MM.1S (cell line): ENCODE results near the gene FLYWCH2.
"Not testable (repeated sequence)": the region's sequence is repeated elsewhere in the genome, so short reads cannot be mapped to it uniquely, and the experiment has no call there.

ENCODE experiments used
- DNase-seq: peaks from one replicate; pipeline ENCODE4 v3.0.0-alpha.2; 2015
- H2AFZ ChIP-seq: fragments of 300-600 bp; sonication (generic); 2 replicates; pipeline ENCODE4 v1.6.0; 2016; ENCODE audit warnings: antibody characterized with exemption, low read length
- H3F3A ChIP-seq: fragments of 300-600 bp; sonication (generic); 2 replicates; pipeline ENCODE4 v1.6.1; 2016; ENCODE audit warnings: mild to moderate bottlenecking, antibody characterized with exemption, low read length, moderate library complexity, mixed read lengths; ENCODE audit not compliant: insufficient read depth
- H3K27ac ChIP-seq: fragments of 300-600 bp; sonication (generic); 2 replicates; pipeline ENCODE4 v1.5.1; 2016; ENCODE audit warnings: mild to moderate bottlenecking, low read length
- H3K27me3 ChIP-seq: fragments of 300-600 bp; sonication (generic); replicated peaks from 2 replicates; pipeline ENCODE4 v1.6.0; 2016; ENCODE audit warnings: low read length; ENCODE audit not compliant: insufficient read depth
- H3K36me3 ChIP-seq: fragments of 300-600 bp; sonication (generic); replicated peaks from 2 replicates; pipeline ENCODE4 v1.6.1; 2016; ENCODE audit warnings: mild to moderate bottlenecking, low read length, mixed read lengths; ENCODE audit not compliant: insufficient read depth
- H3K4me1 ChIP-seq: fragments of 300-600 bp; sonication (generic); 2 replicates; pipeline ENCODE4 v1.6.1; 2016; ENCODE audit warnings: low read length, mixed read lengths
- H3K4me2 ChIP-seq: fragments of 300-600 bp; sonication (generic); 2 replicates; pipeline ENCODE4 v1.6.0; 2016; ENCODE audit warnings: low read depth, low read length
- H3K4me3 ChIP-seq: fragments of 300-600 bp; sonication (generic); 2 replicates; pipeline ENCODE4 v1.5.1; 2016; ENCODE audit warnings: low read length, mixed read lengths
- H3K79me2 ChIP-seq: fragments of 300-600 bp; sonication (generic); 2 replicates; pipeline ENCODE4 v1.6.1; 2016; ENCODE audit warnings: mixed run types, low read length, mixed read lengths
- H3K9ac ChIP-seq: fragments of 300-600 bp; sonication (generic); 2 replicates; pipeline ENCODE4 v1.6.1; 2016; ENCODE audit warnings: low read length, mixed read lengths
- H3K9me2 ChIP-seq: fragments of 300-600 bp; sonication (generic); replicated peaks from 2 replicates; pipeline ENCODE4 v1.6.1; 2016; ENCODE audit warnings: mild to moderate bottlenecking, low read length, mixed read lengths; ENCODE audit not compliant: insufficient read depth
- H3K9me3 ChIP-seq: fragments of 300-600 bp; sonication (generic); replicated peaks from 2 replicates; pipeline ENCODE4 v1.6.1; 2016; ENCODE audit warnings: mild to moderate bottlenecking, low read length, mixed read lengths; ENCODE audit not compliant: insufficient read depth
- H4K20me1 ChIP-seq: fragments of 300-600 bp; sonication (generic); 2 replicates; pipeline ENCODE4 v1.6.1; 2016; ENCODE audit warnings: mild to moderate bottlenecking, low read length, moderate library complexity, mixed read lengths; ENCODE audit not compliant: insufficient read depth
- EZH2 ChIP-seq: fragments of 300-600 bp; sonication (generic); optimal IDR thresholded peaks from 2 replicates; pipeline ENCODE3; 2017; ENCODE audit warnings: low read depth, mild to moderate bottlenecking, antibody characterized with exemption, low read length, mixed read lengths
- EZH2phosphoT487 ChIP-seq: fragments of 300-600 bp; sonication (generic); IDR thresholded peaks from 2 replicates; pipeline ENCODE4 v1.6.1; 2018; ENCODE audit warnings: antibody characterized with exemption, low read length
- TF ChIP-seq, protein P1 (sequence below): fragments of 300-600 bp; sonication (generic); IDR thresholded peaks from 2 replicates; pipeline ENCODE4 v1.5.1; 2016; ENCODE audit warnings: antibody characterized with exemption, low read length, mixed read lengths

FLYWCH2 gene

DNA sequence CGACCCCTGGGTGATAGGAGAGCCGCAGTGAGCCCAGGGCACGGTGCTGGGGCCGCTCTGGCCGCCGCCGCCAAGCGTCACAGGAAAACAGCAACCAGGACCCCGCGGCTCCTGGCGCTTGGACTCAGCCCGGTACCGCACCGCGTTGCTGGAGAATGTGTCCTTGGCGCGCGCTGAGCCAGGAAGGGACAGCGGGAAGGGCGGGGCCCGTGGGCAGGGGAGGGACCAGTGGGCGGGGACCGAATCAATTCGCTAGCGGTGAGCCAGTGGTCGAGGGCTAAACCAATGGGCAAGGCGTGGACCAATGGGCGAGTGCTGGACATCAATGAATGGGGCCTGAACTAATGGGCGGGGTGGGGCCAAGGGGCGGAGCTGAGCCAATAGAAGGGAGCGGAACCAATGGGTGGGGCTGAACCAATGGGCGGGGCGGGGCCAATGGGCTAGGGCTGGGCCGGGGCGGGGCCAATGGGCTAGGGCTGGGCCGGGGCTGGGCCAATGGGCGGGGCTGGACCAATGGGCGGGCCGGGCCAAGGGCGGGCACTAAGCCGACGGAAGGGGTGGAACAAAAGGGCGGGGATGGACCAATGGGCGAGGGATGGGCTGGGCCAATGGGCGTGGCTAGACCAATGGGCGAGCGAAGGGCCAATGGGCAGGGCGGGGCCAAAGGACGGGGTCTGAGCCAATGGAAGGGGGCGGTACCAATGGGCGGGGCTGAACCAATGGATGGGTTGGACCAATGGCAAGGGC lies 22.4 kb downstream of the FLYWCH2 start:
- no peaks in the 10 kb centered on the region for H3K9me2 ChIP-seq
- peak overlapping the region; percentile 97 for H2AFZ ChIP-seq
- H3K27ac ChIP-seq = peak overlapping the region; percentile 52; the same call in 1 of the 2 replicates
- TF ChIP-seq EZH2phosphoT487 = no peak
- TF ChIP-seq, protein P1, sequence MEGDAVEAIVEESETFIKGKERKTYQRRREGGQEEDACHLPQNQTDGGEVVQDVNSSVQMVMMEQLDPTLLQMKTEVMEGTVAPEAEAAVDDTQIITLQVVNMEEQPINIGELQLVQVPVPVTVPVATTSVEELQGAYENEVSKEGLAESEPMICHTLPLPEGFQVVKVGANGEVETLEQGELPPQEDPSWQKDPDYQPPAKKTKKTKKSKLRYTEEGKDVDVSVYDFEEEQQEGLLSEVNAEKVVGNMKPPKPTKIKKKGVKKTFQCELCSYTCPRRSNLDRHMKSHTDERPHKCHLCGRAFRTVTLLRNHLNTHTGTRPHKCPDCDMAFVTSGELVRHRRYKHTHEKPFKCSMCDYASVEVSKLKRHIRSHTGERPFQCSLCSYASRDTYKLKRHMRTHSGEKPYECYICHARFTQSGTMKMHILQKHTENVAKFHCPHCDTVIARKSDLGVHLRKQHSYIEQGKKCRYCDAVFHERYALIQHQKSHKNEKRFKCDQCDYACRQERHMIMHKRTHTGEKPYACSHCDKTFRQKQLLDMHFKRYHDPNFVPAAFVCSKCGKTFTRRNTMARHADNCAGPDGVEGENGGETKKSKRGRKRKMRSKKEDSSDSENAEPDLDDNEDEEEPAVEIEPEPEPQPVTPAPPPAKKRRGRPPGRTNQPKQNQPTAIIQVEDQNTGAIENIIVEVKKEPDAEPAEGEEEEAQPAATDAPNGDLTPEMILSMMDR = no peak
- no peak for TF ChIP-seq EZH2
- DNase-seq = peak; percentile 98
- H3K79me2 ChIP-seq = no peaks in the 10 kb centered on the region
- peak overlapping the region; percentile 77 for H3K9ac ChIP-seq
- H3K9me3 ChIP-seq = no peaks in the 10 kb centered on the region
- no peaks in the 10 kb centered on the region for H3F3A ChIP-seq
- H3K4me1 ChIP-seq = peaks cover 10% of the 10 kb centered on the region
- no peaks in the 10 kb centered on the region for H3K36me3 ChIP-seq
- H3K4me3 ChIP-seq = peak overlapping the region; percentile 96
- H3K4me2 ChIP-seq = peak overlapping the region; percentile 100
- no peaks in the 10 kb centered on the region for H4K20me1 ChIP-seq
- peaks cover 17% of the 10 kb centered on the region for H3K27me3 ChIP-seq

DNA sequence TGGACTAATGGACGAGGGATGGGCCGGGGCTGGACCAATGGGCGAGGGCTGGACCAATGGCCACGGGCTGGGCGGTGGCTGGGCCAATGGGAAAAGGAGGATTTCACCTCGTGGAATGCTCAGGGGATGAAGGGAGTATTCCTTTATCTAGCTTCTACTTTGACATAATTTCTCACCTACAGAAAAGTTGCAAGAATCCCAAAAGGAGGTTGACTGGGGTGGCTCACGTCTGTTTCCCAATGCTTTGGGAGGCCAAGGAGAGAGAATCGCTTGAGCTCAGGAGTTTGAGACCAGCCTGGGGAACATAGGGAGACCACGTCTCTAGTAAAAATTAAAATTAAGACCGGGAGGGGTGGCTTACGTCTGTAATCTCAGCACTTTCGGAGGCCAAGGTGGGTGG lies 23.0 kb downstream of the FLYWCH2 start:
- TF ChIP-seq EZH2phosphoT487 (no peak), EZH2 (no peak)
- TF ChIP-seq, protein P1 = no peak
- H2AFZ ChIP-seq = peak overlapping the region; percentile 29

DNA sequence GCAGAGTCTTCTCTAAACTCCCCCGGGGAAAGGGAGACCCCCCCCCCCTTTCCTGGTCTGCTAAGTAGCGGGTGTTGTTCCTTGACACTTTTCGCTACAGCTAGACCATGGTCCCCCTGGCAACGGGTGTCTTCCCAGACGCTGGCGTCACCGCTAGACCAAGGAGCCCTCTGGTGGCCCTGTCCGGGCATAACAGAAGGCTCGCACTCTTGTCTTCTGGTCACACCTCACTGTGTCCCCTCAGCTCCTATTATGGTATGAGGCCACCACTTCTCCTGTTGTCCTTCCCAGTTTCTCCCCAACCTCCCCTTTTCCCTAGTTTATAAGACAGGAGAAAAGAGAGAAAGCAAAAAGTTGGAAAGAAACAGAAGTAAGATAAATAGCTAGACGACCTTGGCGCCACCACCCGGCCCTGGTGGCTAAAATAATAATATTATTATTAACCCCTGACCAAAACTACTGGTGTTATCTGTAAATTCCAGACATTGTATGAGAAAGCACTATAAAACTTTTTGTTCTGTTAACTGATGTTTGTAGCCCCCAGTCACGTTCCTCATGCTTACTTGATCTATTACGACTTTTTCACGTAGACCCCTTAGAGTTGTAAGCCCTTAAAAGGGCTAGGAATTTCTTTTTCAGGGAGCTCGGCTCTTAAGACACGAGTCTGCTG lies 24.2 kb downstream of the FLYWCH2 start:
- not testable (repeated sequence) for H3K36me3 ChIP-seq, H3K79me2 ChIP-seq, H3K27ac ChIP-seq, H4K20me1 ChIP-seq, H3K9ac ChIP-seq, H3K4me3 ChIP-seq, H3K9me2 ChIP-seq, H2AFZ ChIP-seq, H3K9me3 ChIP-seq, H3K4me2 ChIP-seq, H3F3A ChIP-seq
- Histone ChIP-seq H3K27me3 (peaks cover 23% of the 10 kb centered on the region), H3K4me1 (peaks cover 14% of the 10 kb centered on the region)
- TF ChIP-seq, protein P1 = peak; percentile 43
- DNase-seq = peak; percentile 37

More for the DNA sequence above, 23.0 kb downstream of the FLYWCH2 start:
- Histone ChIP-seq H3K27ac (no peak overlapping the region), H3K36me3 (no peaks in the 10 kb centered on the region), H3F3A (no peaks in the 10 kb centered on the region), H3K9me2 (no peaks in the 10 kb centered on the region), H3K9ac (no peak overlapping the region), H3K4me2 (peak overlapping the region; percentile 55), H4K20me1 (no peaks in the 10 kb centered on the region), H3K27me3 (peaks cover 23% of the 10 kb centered on the region), H3K4me1 (peaks cover 10% of the 10 kb centered on the region), H3K4me3 (peak overlapping the region; percentile 17), H3K9me3 (no peaks in the 10 kb centered on the region), H3K79me2 (no peaks in the 10 kb centered on the region)
- no peak for DNase-seq
